Liver (tissue), 9 donors: ENCODE results near the gene PAAF1. TPM values are rescaled to one million over a fixed set of nuclear protein-coding genes. Genes with fewer than 3 reads are reported as not detected.

Experiments
- DNase-seq: peaks from one replicate; pipeline ENCODE4 v3.0.0-alpha.2; 2017; ENCODE audit warnings: low spot score
- H3K27ac ChIP-seq, 2 donors: one replicate each; pipeline ENCODE4 v1.7.0; 2013; ENCODE audit warnings: inconsistent platforms in 2 of 2, low read length in 2 of 2, control low read depth in 1 of 2, low read depth in 1 of 2, mild to moderate bottlenecking in 1 of 2
- H3K27me3 ChIP-seq, 4 donors: one replicate each; pipeline versions ENCODE4 v1.6.1 to v1.7.0; 2013; ENCODE audit warnings: low read length in 3 of 4, inconsistent platforms in 1 of 4, mild to moderate bottlenecking in 1 of 4, moderate library complexity in 1 of 4; ENCODE audit not compliant: control insufficient read depth in 4 of 4, insufficient read depth in 4 of 4
- H3K36me3 ChIP-seq, 4 donors: one replicate each; pipeline versions ENCODE4 v1.6.1 to v1.7.0; 2013; ENCODE audit warnings: low read length in 3 of 4, mild to moderate bottlenecking in 3 of 4, low read depth in 1 of 4, moderate library complexity in 1 of 4; ENCODE audit not compliant: control insufficient read depth in 4 of 4, insufficient read depth in 3 of 4
- H3K4me1 ChIP-seq, 4 donors: one replicate each; pipeline versions ENCODE4 v1.6.1 to v1.7.0; 2013; ENCODE audit warnings: low read length in 3 of 4, mild to moderate bottlenecking in 3 of 4, moderate library complexity in 1 of 4; ENCODE audit not compliant: control insufficient read depth in 4 of 4, insufficient read depth in 4 of 4
- H3K4me3 ChIP-seq, 3 donors: one replicate each; pipeline versions ENCODE4 v1.6.1 to v1.7.0; 2013; ENCODE audit warnings: low read length in 3 of 3, control low read depth in 1 of 3, low read depth in 1 of 3, mild to moderate bottlenecking in 1 of 3
- H3K9ac ChIP-seq, 2 donors: one replicate each; pipeline ENCODE4 v1.7.0; 2013; ENCODE audit warnings: low read length in 2 of 2, mild to moderate bottlenecking in 2 of 2, moderate library complexity in 2 of 2, control low read depth in 1 of 2, low read depth in 1 of 2
- H3K9me3 ChIP-seq, 4 donors: one replicate each; pipeline versions ENCODE4 v1.6.1 to v1.7.0; 2013; ENCODE audit warnings: low read length in 3 of 4; ENCODE audit not compliant: control insufficient read depth in 4 of 4
- ATF3 ChIP-seq: IDR thresholded peaks from 2 replicates; pipeline ENCODE4 v1.6.1; 2016; ENCODE audit warnings: antibody characterized with exemption
- CTCF ChIP-seq: fragments of 150-350 bp; IDR thresholded peaks from 2 replicates; pipeline ENCODE4 v1.5.1; 2017; ENCODE audit warnings: improper control_type of control experiment, low read depth, low read length; ENCODE audit not compliant: missing input control
- EGR1 ChIP-seq, 2 donors: IDR thresholded peaks; 2 replicates each; pipeline ENCODE4 v1.6.1; 2016 to 2018; ENCODE audit warnings: antibody characterized with exemption in 2 of 2, low read depth in 2 of 2
- FOXA1 ChIP-seq: IDR thresholded peaks from 2 replicates; pipeline ENCODE4 v1.6.1; 2016; ENCODE audit warnings: antibody characterized with exemption
- FOXA2 ChIP-seq: IDR thresholded peaks from 2 replicates; pipeline ENCODE4 v1.6.1; 2016; ENCODE audit warnings: antibody characterized with exemption
- GABPA ChIP-seq, 2 donors: IDR thresholded peaks in 1 of 2; conservative IDR thresholded peaks in 1 of 2; 2 replicates each; pipeline ENCODE4 v1.6.1; 2016; ENCODE audit warnings: antibody characterized with exemption in 2 of 2, mild to moderate bottlenecking in 1 of 2, moderate library complexity in 1 of 2
- HNF4A ChIP-seq, 2 donors: conservative IDR thresholded peaks; 2 replicates each; pipeline ENCODE4 v1.6.1; 2016; ENCODE audit warnings: antibody characterized with exemption in 2 of 2, mild to moderate bottlenecking in 2 of 2
- HNF4G ChIP-seq: IDR thresholded peaks from 2 replicates; pipeline ENCODE4 v1.6.1; 2016; ENCODE audit warnings: antibody characterized with exemption
- JUND ChIP-seq, 2 donors: IDR thresholded peaks; 2 replicates each; pipeline ENCODE4 v1.6.1; 2016; ENCODE audit warnings: antibody characterized with exemption in 2 of 2
- MAX ChIP-seq: IDR thresholded peaks from 2 replicates; pipeline ENCODE4 v1.6.1; 2016; ENCODE audit warnings: antibody characterized with exemption
- NR2F2 ChIP-seq: IDR thresholded peaks from 2 replicates; pipeline ENCODE4 v1.6.1; 2016; ENCODE audit warnings: antibody characterized with exemption
- RAD21 ChIP-seq, 2 donors: IDR thresholded peaks; 2 replicates each; pipeline ENCODE4 v1.6.1; 2016; ENCODE audit warnings: antibody characterized with exemption in 2 of 2, mild to moderate bottlenecking in 2 of 2
- REST ChIP-seq: IDR thresholded peaks from 2 replicates; pipeline ENCODE4 v1.6.1; 2016; ENCODE audit warnings: antibody characterized with exemption, mild to moderate bottlenecking
- RXRA ChIP-seq, 2 donors: IDR thresholded peaks; 2 replicates each; pipeline ENCODE4 v1.6.1; 2017 to 2018; ENCODE audit warnings: antibody characterized with exemption in 2 of 2, mild to moderate bottlenecking in 1 of 2
- SP1 ChIP-seq: IDR thresholded peaks from 2 replicates; pipeline ENCODE4 v1.6.1; 2018; ENCODE audit warnings: antibody characterized with exemption, mild to moderate bottlenecking
- TAF1 ChIP-seq: conservative IDR thresholded peaks from 2 replicates; pipeline ENCODE4 v1.6.1; 2016; ENCODE audit warnings: antibody characterized with exemption, mild to moderate bottlenecking
- YY1 ChIP-seq: IDR thresholded peaks from 2 replicates; pipeline ENCODE4 v1.6.1; 2016; ENCODE audit warnings: antibody characterized with exemption, mild to moderate bottlenecking
- ZBTB33 ChIP-seq: IDR thresholded peaks from 2 replicates; pipeline ENCODE4 v1.6.1; 2016; ENCODE audit warnings: antibody characterized with exemption
- WGBS: extraction: QIAGEN DNeasy Blood & Tissue Kit; methylation state at CpG from one replicate; pipeline ENCODE4 v1.1.7; 2013; 5-methylcytosine and 5-hydroxymethylcytosine counted together
- polyA plus RNA-seq, 2 donors: library from polyadenylated mRNA; stranded (reverse) in 1 of 2; unstranded in 1 of 2; fragments of 200-250 nt in 1 of 2; fragments of >200 nt in 1 of 2; fragmentation: Nextera tagmentation in 1 of 2; extraction: Ambion mirVana in 1 of 2; gene quantifications; one replicate each; pipeline versions ENCODE4 v1.2.1 to v1.2.3, GENCODE V29; 2013 to 2015
- total RNA-seq, 2 donors: library from RNA; depleted of rRNA; stranded (reverse); fragments of >200 nt; gene quantifications; one replicate each; pipeline ENCODE4 v1.2.3, GENCODE V29; 2014
- donor health status: healthy.
- donor health status: healthy.
- donor health status: healthy.
- donor health status: healthy.
- donor health status: healthy.

PAAF1 gene
- total and polyA plus RNA-seq, 4 donors = 5.3 to 10.4 (median 8.3) TPM

GRCh38 chr11:73963861-73964260 is 87.1 kb downstream of the PAAF1 start:
- Histone ChIP-seq H3K27ac (no peak overlapping the region), H3K9ac (no peak overlapping the region), H3K27me3 (no peaks in the 10 kb centered on the region), H3K4me1 (peaks cover 0 to 6% (median 1%) of the 10 kb centered on the region in 4 donors), H3K4me3 (no peak overlapping the region), H3K9me3 (no peaks in the 10 kb centered on the region), H3K36me3 (no peaks in the 10 kb centered on the region)
- DNase-seq = no peak
- WGBS = 77% methylated on average over 8 of the region's 8 CpGs
- no peak for TF ChIP-seq CTCF
- TF ChIP-seq HNF4A (conservative IDR thresholded peaks at IDR 0.05) = no peak
- no peak for TF ChIP-seq REST
- no peak for TF ChIP-seq MAX
- no peak for TF ChIP-seq FOXA1
- no peak for TF ChIP-seq TAF1
- TF ChIP-seq EGR1 (IDR thresholded peaks at IDR 0.05; ENCODE audit: low read depth in 2 of 2) = no peak
- no peak for TF ChIP-seq FOXA2
- no peak for TF ChIP-seq JUND (IDR thresholded peaks at IDR 0.05)
- no peak for TF ChIP-seq ZBTB33
- TF ChIP-seq ATF3 = no peak
- TF ChIP-seq SP1 = no peak
- no peak for TF ChIP-seq YY1
- TF ChIP-seq HNF4G = no peak
- no peak for TF ChIP-seq RXRA (IDR thresholded peaks at IDR 0.05)
- TF ChIP-seq NR2F2 = no peak
- no peak for TF ChIP-seq RAD21 (IDR thresholded peaks at IDR 0.05)
- no peak for TF ChIP-seq GABPA (IDR thresholded peaks at IDR 0.05 in 1 of 2, conservative IDR thresholded peaks at IDR 0.05 in 1 of 2)
